Neural cell (in vitro differentiated cells): ENCODE data around the gene CAPN15.

Source experiments
- EP300 ChIP-seq: fragments of 450-650 bp; conservative IDR thresholded peaks from 2 replicates; pipeline ENCODE4 v1.6.1; 2014; ENCODE audit warnings: antibody characterized with exemption, mild to moderate bottlenecking, moderate library complexity; ENCODE audit not compliant: poor library complexity, severe bottlenecking
- EZH2 ChIP-seq: fragments of 200-600, 300-800 bp; shearing (Covaris generic), sonication (generic); IDR thresholded peaks from 2 replicates; pipeline ENCODE4 v1.6.1; 2014; ENCODE audit warnings: antibody characterized with exemption, low read length, borderline replicate concordance, mild to moderate bottlenecking; ENCODE audit not compliant: insufficient read depth, poor library complexity, severe bottlenecking
- POLR2AphosphoS5 ChIP-seq: IDR thresholded peaks from 2 replicates; pipeline ENCODE4 v1.6.1; 2012
- RAD21 ChIP-seq: fragments of 450-650 bp; conservative IDR thresholded peaks from 2 replicates; pipeline ENCODE4 v1.6.1; 2014; ENCODE audit warnings: antibody characterized with exemption, mild to moderate bottlenecking, moderate library complexity
- REST ChIP-seq: IDR thresholded peaks from 2 replicates; pipeline ENCODE4 v1.6.1; 2012; ENCODE audit warnings: borderline replicate concordance
- SMC3 ChIP-seq: fragments of 450-650 bp; conservative IDR thresholded peaks from 2 replicates; pipeline ENCODE4 v1.6.1; 2014; ENCODE audit warnings: antibody characterized with exemption, mild to moderate bottlenecking, moderate library complexity; ENCODE audit not compliant: poor library complexity
- TAF1 ChIP-seq: IDR thresholded peaks from 2 replicates; pipeline ENCODE4 v1.6.1; 2012; ENCODE audit warnings: low read depth
- TF ChIP-seq, protein P1 (sequence below): fragments of 450-650 bp; IDR thresholded peaks from 2 replicates; pipeline ENCODE4 v1.5.1; 2014; ENCODE audit warnings: antibody characterized with exemption, mild to moderate bottlenecking, moderate library complexity; ENCODE audit not compliant: poor library complexity, severe bottlenecking

- TF ChIP-seq, protein P1, sequence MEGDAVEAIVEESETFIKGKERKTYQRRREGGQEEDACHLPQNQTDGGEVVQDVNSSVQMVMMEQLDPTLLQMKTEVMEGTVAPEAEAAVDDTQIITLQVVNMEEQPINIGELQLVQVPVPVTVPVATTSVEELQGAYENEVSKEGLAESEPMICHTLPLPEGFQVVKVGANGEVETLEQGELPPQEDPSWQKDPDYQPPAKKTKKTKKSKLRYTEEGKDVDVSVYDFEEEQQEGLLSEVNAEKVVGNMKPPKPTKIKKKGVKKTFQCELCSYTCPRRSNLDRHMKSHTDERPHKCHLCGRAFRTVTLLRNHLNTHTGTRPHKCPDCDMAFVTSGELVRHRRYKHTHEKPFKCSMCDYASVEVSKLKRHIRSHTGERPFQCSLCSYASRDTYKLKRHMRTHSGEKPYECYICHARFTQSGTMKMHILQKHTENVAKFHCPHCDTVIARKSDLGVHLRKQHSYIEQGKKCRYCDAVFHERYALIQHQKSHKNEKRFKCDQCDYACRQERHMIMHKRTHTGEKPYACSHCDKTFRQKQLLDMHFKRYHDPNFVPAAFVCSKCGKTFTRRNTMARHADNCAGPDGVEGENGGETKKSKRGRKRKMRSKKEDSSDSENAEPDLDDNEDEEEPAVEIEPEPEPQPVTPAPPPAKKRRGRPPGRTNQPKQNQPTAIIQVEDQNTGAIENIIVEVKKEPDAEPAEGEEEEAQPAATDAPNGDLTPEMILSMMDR, result no peak
- TF ChIP-seq TAF1 (no peak), POLR2AphosphoS5 (no peak), EZH2 (no peak), EP300 (no peak), RAD21 (no peak), REST (no peak), SMC3 (no peak)
Measured at GRCh38 chr16:568401-569258, 41.1 kb downstream of the CAPN15 start.
